B cell (primary cell): ENCODE results near the gene IVNS1ABP. TPM values are rescaled to one million over a fixed set of nuclear protein-coding genes. Genes with fewer than 3 reads are reported as not detected.

Source experiments
- ATAC-seq: fragments of 200-7000 bp; cut with Tn5 transposase; one replicate; pipeline ENCODE4 v1.10.0; 2021; ENCODE audit warnings: low read depth, mild to moderate bottlenecking, moderate number of reproducible peaks, moderate library complexity
- CTCF ChIA-PET: fragments of 350-600 bp; sonication (Branson Sonifier 250); formaldehyde crosslinking; loops from one replicate; lab custom pipeline; 2021; ENCODE audit warnings: antibody characterized with exemption, inconsistent platforms; lab: Charles Lee
- POLR2A ChIA-PET: fragments of 350-600 bp; sonication (Branson Sonifier 250); formaldehyde crosslinking; loops from one replicate; lab custom pipeline; 2021; ENCODE audit warnings: antibody characterized with exemption; lab: Charles Lee
- DNase-seq: peaks from one replicate; pipeline ENCODE4 v3.0.0; 2013
- H2AFZ ChIP-seq: 2 replicates; pipeline ENCODE4 v1.6.1; 2012; ENCODE audit warnings: mild to moderate bottlenecking, low read depth, low read length; ENCODE audit not compliant: insufficient read depth, poor library complexity, severe bottlenecking
- H3K27ac ChIP-seq, 2 donors: 1 replicate in 1 of 2; 2 replicates in 1 of 2; pipeline ENCODE4 v1.5.1; 2012 to 2013; ENCODE audit warnings: low read length in 2 of 2, mild to moderate bottlenecking in 2 of 2, moderate library complexity in 1 of 2
- H3K27me3 ChIP-seq, 4 experiments: fragments of 200-600 bp in 1 of 4; sonication (generic) in 1 of 4; replicated peaks in 1 of 4; 1 replicate in 2 of 4; 2 replicates in 2 of 4; pipeline versions ENCODE4 v1.6.1 to v1.7.0; 2013 to 2016; ENCODE audit warnings: low read length in 3 of 4, mild to moderate bottlenecking in 2 of 4, mixed read lengths in 1 of 4, moderate library complexity in 1 of 4; ENCODE audit not compliant: insufficient read depth in 4 of 4, control insufficient read depth in 3 of 4; ENCODE audit errors: control extremely low read depth in 1 of 4
- H3K36me3 ChIP-seq, 2 experiments: replicated peaks in 1 of 2; 1 replicate in 1 of 2; 2 replicates in 1 of 2; pipeline versions ENCODE4 v1.6.1 to v1.7.1; 2013; ENCODE audit warnings: low read length in 1 of 2; ENCODE audit not compliant: insufficient read depth in 2 of 2, control insufficient read depth in 1 of 2; ENCODE audit errors: control extremely low read depth in 1 of 2, extremely low read depth in 1 of 2
- H3K4me1 ChIP-seq, 2 donors: fragments of 200-600 bp in 1 of 2; sonication (generic) in 1 of 2; 1 replicate in 1 of 2; 2 replicates in 1 of 2; pipeline versions ENCODE4 v1.5.1 to v1.6.1; 2013 to 2017; ENCODE audit warnings: low read length in 2 of 2; ENCODE audit not compliant: control insufficient read depth in 2 of 2, insufficient read depth in 2 of 2
- H3K4me2 ChIP-seq: replicated peaks from 2 replicates; pipeline ENCODE3; 2012; ENCODE audit warnings: mild to moderate bottlenecking, low read depth, low read length; ENCODE audit not compliant: poor library complexity, severe bottlenecking
- H3K4me3 ChIP-seq, 5 experiments: fragments of 200-600 bp in 1 of 5; sonication (generic) in 1 of 5; 1 replicate in 3 of 5; 2 replicates in 2 of 5; pipeline versions ENCODE4 v1.5.1 to v1.7.0; 2011 to 2016; ENCODE audit warnings: low read length in 4 of 5, mild to moderate bottlenecking in 4 of 5, low read depth in 2 of 5, control low read depth in 1 of 5, moderate library complexity in 1 of 5; ENCODE audit not compliant: insufficient read depth in 1 of 5; ENCODE audit errors: control extremely low read depth in 1 of 5, extremely low read depth in 1 of 5
- H3K79me2 ChIP-seq: fragments of 200-600 bp; sonication (generic); one replicate; pipeline ENCODE4 v1.6.0; 2016; ENCODE audit warnings: low read length; ENCODE audit not compliant: control insufficient read depth, insufficient read depth
- H3K9ac ChIP-seq: fragments of 200-600 bp; sonication (generic); 2 replicates; pipeline ENCODE4 v1.6.1; 2017; ENCODE audit warnings: mild to moderate bottlenecking, low read length, moderate library complexity
- H3K9me3 ChIP-seq, 3 donors: one replicate each; pipeline versions ENCODE4 v1.6.1 to v1.7.1; 2013; ENCODE audit warnings: low read length in 2 of 3; ENCODE audit not compliant: control insufficient read depth in 2 of 3, insufficient read depth in 1 of 3; ENCODE audit errors: control extremely low read depth in 1 of 3
- H4K20me1 ChIP-seq: 2 replicates; pipeline ENCODE4 v1.6.0; 2012; ENCODE audit warnings: mild to moderate bottlenecking, low read length; ENCODE audit not compliant: insufficient read depth, control insufficient read depth, poor library complexity, severe bottlenecking
- H3K27ac Mint-ChIP-seq: one replicate; pipeline ENCODE4 v1.8.0; 2021; ENCODE audit warnings: mixed read lengths
- H3K27me3 Mint-ChIP-seq: one replicate; pipeline ENCODE4 v1.8.0; 2021; ENCODE audit warnings: mixed read lengths
- H3K4me1 Mint-ChIP-seq: one replicate; pipeline ENCODE4 v1.8.0; 2021; ENCODE audit warnings: mixed read lengths
- H3K4me3 Mint-ChIP-seq: one replicate; pipeline ENCODE4 v1.8.0; 2021; ENCODE audit warnings: mixed read lengths
- H3K9me3 Mint-ChIP-seq: one replicate; pipeline ENCODE4 v1.8.0; 2022; ENCODE audit warnings: mixed read lengths; ENCODE audit not compliant: insufficient read depth
- EZH2 ChIP-seq: IDR thresholded peaks from 2 replicates; pipeline ENCODE4 v1.6.1; 2012; ENCODE audit warnings: borderline replicate concordance, low read depth, mild to moderate bottlenecking, moderate library complexity, low read length; ENCODE audit not compliant: insufficient read depth, poor library complexity, severe bottlenecking
- WGBS: methylation state at CpG from one replicate; pipeline ENCODE4 v1.1.5; 2013; ENCODE audit warnings: missing lambda C conversion rate; ENCODE audit not compliant: insufficient coverage; 5-methylcytosine and 5-hydroxymethylcytosine counted together
- intact Hi-C: fragments of 100-400 bp; cut with micrococcal nuclease; formaldehyde crosslinking; loops from one replicate; pipeline ENCODE4 v1.10.0; 2022
- polyA plus RNA-seq: library from polyadenylated mRNA; depleted of rRNA; stranded (reverse); fragments of >200 nt; gene quantifications from 2 replicates; pipeline ENCODE4 v1.2.3, GENCODE V29; 2012
- total RNA-seq, 2 donors: library from RNA; stranded (reverse); fragments of 120-200 nt in 1 of 2; gene quantifications; 1 replicate in 1 of 2; 2 replicates in 1 of 2; pipeline versions ENCODE4 v1.2.3 to v1.2.4, GENCODE V29; 2013 to 2022
- TF ChIP-seq, protein P1 (sequence below): fragments of 200-600 bp; IDR thresholded peaks from one replicate; pipeline ENCODE4 v1.8.0; 2022; ENCODE audit warnings: antibody characterized with exemption, mild to moderate bottlenecking

The IVNS1ABP gene
- total and polyA plus RNA-seq, 2 donors (not counting 1 experiment from before 2014, with no cell fraction given): 42.9 to 87.0 TPM

DNA sequence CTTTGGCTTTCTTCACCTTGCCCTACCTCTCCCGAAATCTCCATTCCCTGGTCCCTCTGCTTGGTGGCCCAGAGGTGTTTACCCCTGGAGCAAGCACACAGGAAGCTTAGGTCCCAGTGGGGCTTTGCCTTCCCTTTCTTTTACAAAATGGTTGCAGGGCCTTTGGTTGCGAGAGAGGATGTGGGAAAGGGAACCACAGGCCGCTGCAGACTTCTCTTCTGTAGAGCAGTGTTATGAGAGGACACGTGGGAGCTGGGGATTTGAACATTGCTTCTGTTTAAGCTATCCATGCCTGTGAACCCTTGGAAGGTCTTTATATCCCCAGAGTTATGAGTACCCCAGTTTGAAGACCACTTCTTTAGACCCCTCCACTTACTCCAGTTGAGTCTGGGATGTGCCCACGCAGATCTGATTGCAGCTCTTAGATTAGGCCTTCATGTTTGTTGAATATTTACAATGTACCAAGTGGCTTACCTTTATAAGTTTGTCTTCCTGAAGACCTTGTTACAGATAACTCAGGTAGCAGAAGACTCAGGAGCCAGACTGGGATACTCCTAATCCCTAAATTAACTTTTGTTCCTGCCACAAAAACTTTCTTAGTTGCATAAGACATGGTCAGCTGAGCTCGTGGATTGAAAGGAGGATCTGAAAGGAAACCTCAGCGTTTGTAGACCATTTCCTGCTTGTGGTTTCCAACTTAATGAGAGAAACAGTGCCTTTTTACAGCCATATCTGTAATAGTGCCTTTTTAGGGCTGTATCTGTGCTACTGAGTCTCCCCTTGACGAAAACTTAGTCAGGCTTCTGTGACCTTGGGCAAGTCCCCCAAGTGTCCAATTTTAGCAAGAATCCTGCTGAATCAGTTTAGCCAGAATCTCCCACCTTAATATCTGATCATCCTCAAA is 21.9 kb upstream of the IVNS1ABP start:
- ATAC-seq: peak; percentile 88
- no peak for TF ChIP-seq EZH2
- TF ChIP-seq, protein P1, sequence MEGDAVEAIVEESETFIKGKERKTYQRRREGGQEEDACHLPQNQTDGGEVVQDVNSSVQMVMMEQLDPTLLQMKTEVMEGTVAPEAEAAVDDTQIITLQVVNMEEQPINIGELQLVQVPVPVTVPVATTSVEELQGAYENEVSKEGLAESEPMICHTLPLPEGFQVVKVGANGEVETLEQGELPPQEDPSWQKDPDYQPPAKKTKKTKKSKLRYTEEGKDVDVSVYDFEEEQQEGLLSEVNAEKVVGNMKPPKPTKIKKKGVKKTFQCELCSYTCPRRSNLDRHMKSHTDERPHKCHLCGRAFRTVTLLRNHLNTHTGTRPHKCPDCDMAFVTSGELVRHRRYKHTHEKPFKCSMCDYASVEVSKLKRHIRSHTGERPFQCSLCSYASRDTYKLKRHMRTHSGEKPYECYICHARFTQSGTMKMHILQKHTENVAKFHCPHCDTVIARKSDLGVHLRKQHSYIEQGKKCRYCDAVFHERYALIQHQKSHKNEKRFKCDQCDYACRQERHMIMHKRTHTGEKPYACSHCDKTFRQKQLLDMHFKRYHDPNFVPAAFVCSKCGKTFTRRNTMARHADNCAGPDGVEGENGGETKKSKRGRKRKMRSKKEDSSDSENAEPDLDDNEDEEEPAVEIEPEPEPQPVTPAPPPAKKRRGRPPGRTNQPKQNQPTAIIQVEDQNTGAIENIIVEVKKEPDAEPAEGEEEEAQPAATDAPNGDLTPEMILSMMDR: no peak
- intact Hi-C loops: loop anchor here (1.0 to 5.0 kb wide), 2 partner anchors 22 to 263 kb away; partner anchors contain the start of gene IVNS1ABP
- peak overlapping the region in 2 of 5 experiments; percentile 30 to 37 for H3K4me3 ChIP-seq
- H3K9me3 ChIP-seq: no peaks in the 10 kb centered on the region
- peak overlapping the region; percentile 66 for H3K4me2 ChIP-seq
- no peaks in the 10 kb centered on the region for H3K36me3 ChIP-seq
- no peaks in the 10 kb centered on the region for H4K20me1 ChIP-seq
- peak overlapping the region; percentile 17 for H2AFZ ChIP-seq
- ChIA-PET POLR2A (interaction anchor here (0.6 to 1.2 kb wide), 2 partner anchors 22 to 228 kb away, joined by 4 to 6 read pairs; partner anchors contain the start of gene IVNS1ABP), CTCF (interaction anchor here (0.8 to 1.6 kb wide), 4 partner anchors 21 to 341 kb away, joined by 3 to 7 read pairs (median 4); no protein-coding TSS in a partner anchor)
- peaks cover 23 to 24% of the 10 kb centered on the region in 2 donors for H3K4me1 ChIP-seq
- H3K79me2 ChIP-seq: no peaks in the 10 kb centered on the region
- Mint-ChIP-seq H3K4me1 (peaks cover 26% of the 10 kb centered on the region), H3K4me3 (peak overlapping the region; percentile 76), H3K9me3 (no peaks in the 10 kb centered on the region), H3K27me3 (no peaks in the 10 kb centered on the region), H3K27ac (peak overlapping the region; percentile 83)
- 0% methylated on average over 3 of the region's 8 CpGs for WGBS
- peak; percentile 72 for DNase-seq
- no peaks in the 10 kb centered on the region for H3K27me3 ChIP-seq
- peak overlapping the region; percentile 50 to 52 for H3K27ac ChIP-seq
- H3K9ac ChIP-seq: peak overlapping the region; percentile 21

DNA sequence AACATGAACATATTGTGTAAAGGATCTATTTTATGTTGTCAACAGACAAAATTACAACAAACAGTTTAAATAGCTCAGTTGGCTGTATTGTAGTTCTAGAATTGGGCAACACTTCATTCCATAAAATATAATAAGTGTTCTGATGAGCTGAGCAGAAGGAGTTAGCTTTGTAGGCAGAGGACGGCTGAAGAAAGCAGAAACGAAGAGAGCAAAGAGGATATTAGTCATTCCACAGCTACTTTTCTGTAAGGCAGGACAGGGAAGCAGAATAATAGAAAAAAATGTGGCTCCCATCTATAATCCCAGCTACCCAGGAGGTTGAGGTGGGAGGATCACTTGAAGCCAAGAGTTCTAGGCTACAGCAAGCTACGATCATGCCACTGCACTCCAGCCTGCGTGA is 20.2 kb upstream of the IVNS1ABP start:
- Histone ChIP-seq H3K9ac (no peak overlapping the region), H2AFZ (no peak overlapping the region), H3K79me2 (no peaks in the 10 kb centered on the region), H3K4me2 (no peak overlapping the region), H4K20me1 (no peaks in the 10 kb centered on the region), H3K27ac (no peak overlapping the region), H3K36me3 (no peaks in the 10 kb centered on the region), H3K9me3 (no peaks in the 10 kb centered on the region), H3K4me3 (no peak overlapping the region), H3K27me3 (no peaks in the 10 kb centered on the region), H3K4me1 (peaks cover 23 to 24% of the 10 kb centered on the region in 2 donors)
- H3K9me3 Mint-ChIP-seq: no peaks in the 10 kb centered on the region
- WGBS: 80% methylated on average over 1 of the region's 4 CpGs
- ATAC-seq: no peak
- POLR2A ChIA-PET: no interaction called here
- TF ChIP-seq, protein P1: no peak
- no peak for TF ChIP-seq EZH2
- intact Hi-C loops: loop anchor here (5.0 kb wide), 1 partner anchor 265 kb away; no protein-coding TSS in a partner anchor
- H3K4me1 Mint-ChIP-seq: peaks cover 26% of the 10 kb centered on the region
- CTCF ChIA-PET: no interaction called here
- no peak overlapping the region for H3K4me3 Mint-ChIP-seq
- no peak overlapping the region for H3K27ac Mint-ChIP-seq
- no peak for DNase-seq
- no peaks in the 10 kb centered on the region for H3K27me3 Mint-ChIP-seq
